Measurements from ENCODE around the gene CREB3. TPM values are rescaled to one million over a fixed set of nuclear protein-coding genes. Genes with fewer than 3 reads are reported as not detected.

Gene CREB3
- polyA plus RNA-seq, 3 donors, result 17.4 to 38.7 (median 32.2) TPM

GRCh38 chr9:35713578-35713977 is 18.9 kb upstream of the CREB3 start:
- H2AFZ ChIP-seq (ENCODE audit: insufficient read depth, low read depth, low read length, poor library complexity, severe bottlenecking), result no peak overlapping the region
- H3K9me3 ChIP-seq (replicated peaks in 1 of 2; ENCODE audit: control insufficient read depth in 1 of 2, insufficient read depth in 1 of 2, low read length in 2 of 2), result no peaks in the 10 kb centered on the region
- H3K27me3 Mint-ChIP-seq (ENCODE audit: low read depth in 3 of 3), result peaks cover 0 to 2% (median 0%) of the 10 kb centered on the region in 3 donors
- H3K27me3 ChIP-seq (ENCODE audit: control insufficient read depth in 2 of 2, insufficient read depth in 2 of 2, low read length in 2 of 2), result no peaks in the 10 kb centered on the region
- H3K4me1 Mint-ChIP-seq, result no peaks in the 10 kb centered on the region
- intact Hi-C loops (cut with micrococcal nuclease), result no loop called here
- peaks cover 7% of the 10 kb centered on the region for H3K79me2 ChIP-seq (ENCODE audit: insufficient read depth, low read length)
- H3K27ac Mint-ChIP-seq, result peak overlapping the region in 1 of 7 donors; percentile 72
- peak; percentile 15 for TF ChIP-seq CTCF (IDR thresholded peaks at IDR 0.05)
- no peak overlapping the region for H3K9ac ChIP-seq (ENCODE audit: insufficient read depth, low read length, poor library complexity, severe bottlenecking)
- no peak overlapping the region for H3K4me2 ChIP-seq (replicated peaks; ENCODE audit: extremely low read depth, low read length, poor library complexity, severe bottlenecking)
- H3K4me1 ChIP-seq (ENCODE audit: control insufficient read depth in 1 of 2, insufficient read depth in 2 of 2, low read length in 2 of 2), result no peaks in the 10 kb centered on the region
- 100% methylated on average over 2 of the region's 3 CpGs for WGBS (ENCODE audit: insufficient coverage)
- no peak overlapping the region for H3K27ac ChIP-seq (ENCODE audit: low read depth in 1 of 2, low read length in 2 of 2)
- DNase-seq, result no peak
- peaks cover 97% of the 10 kb centered on the region for H4K20me1 ChIP-seq (ENCODE audit: insufficient read depth, low read length)
- no peak overlapping the region for H3K4me3 Mint-ChIP-seq
- no peak overlapping the region for H3K4me3 ChIP-seq (replicated peaks in 1 of 3; ENCODE audit: low read depth in 2 of 3, low read length in 3 of 3)
- H3K36me3 Mint-ChIP-seq, result peaks cover 0 to 90% of the 10 kb centered on the region in 2 donors
- peaks cover 93 to 99% of the 10 kb centered on the region in 2 donors for H3K36me3 ChIP-seq (replicated peaks in 1 of 2; ENCODE audit: control insufficient read depth in 1 of 2, insufficient read depth in 2 of 2, low read length in 2 of 2)
- no peaks in the 10 kb centered on the region for H3K9me3 Mint-ChIP-seq

- TF ChIP-seq CTCF (IDR thresholded peaks at IDR 0.05), result no peak
- no peaks in the 10 kb centered on the region for H3K9me3 ChIP-seq (replicated peaks in 1 of 2; ENCODE audit: control insufficient read depth in 1 of 2, insufficient read depth in 1 of 2, low read length in 2 of 2)
- DNase-seq, result no peak
- H3K36me3 ChIP-seq (replicated peaks in 1 of 2; ENCODE audit: control insufficient read depth in 1 of 2, insufficient read depth in 2 of 2, low read length in 2 of 2), result peaks cover 94 to 99% of the 10 kb centered on the region in 2 donors
- no peak overlapping the region for H3K4me2 ChIP-seq (replicated peaks; ENCODE audit: extremely low read depth, low read length, poor library complexity, severe bottlenecking)
- no peaks in the 10 kb centered on the region for H3K4me1 ChIP-seq (ENCODE audit: control insufficient read depth in 1 of 2, insufficient read depth in 2 of 2, low read length in 2 of 2)
- H3K27me3 ChIP-seq (ENCODE audit: control insufficient read depth in 2 of 2, insufficient read depth in 2 of 2, low read length in 2 of 2), result no peaks in the 10 kb centered on the region
- no peak overlapping the region for H3K27ac Mint-ChIP-seq
- no peak overlapping the region for H3K4me3 Mint-ChIP-seq
- no peaks in the 10 kb centered on the region for H3K4me1 Mint-ChIP-seq
- peaks cover 7% of the 10 kb centered on the region for H3K79me2 ChIP-seq (ENCODE audit: insufficient read depth, low read length)
- H3K9ac ChIP-seq (ENCODE audit: insufficient read depth, low read length, poor library complexity, severe bottlenecking), result no peak overlapping the region
- H3K27me3 Mint-ChIP-seq (ENCODE audit: low read depth in 3 of 3), result peaks cover 0 to 2% (median 0%) of the 10 kb centered on the region in 3 donors
- H4K20me1 ChIP-seq (ENCODE audit: insufficient read depth, low read length), result peaks cover 97% of the 10 kb centered on the region
- WGBS (ENCODE audit: insufficient coverage), result 97% methylated on average over 5 of the region's 6 CpGs
- no peak overlapping the region for H3K27ac ChIP-seq (ENCODE audit: low read depth in 1 of 2, low read length in 2 of 2)
- no peaks in the 10 kb centered on the region for H3K9me3 Mint-ChIP-seq
- peaks cover 0 to 90% of the 10 kb centered on the region in 2 donors for H3K36me3 Mint-ChIP-seq
- intact Hi-C loops (cut with micrococcal nuclease), result no loop called here
- no peak overlapping the region for H3K4me3 ChIP-seq (replicated peaks in 1 of 3; ENCODE audit: low read depth in 2 of 3, low read length in 3 of 3)
- no peak overlapping the region for H2AFZ ChIP-seq (ENCODE audit: insufficient read depth, low read depth, low read length, poor library complexity, severe bottlenecking)
Measured at GRCh38 chr9:35714123-35714522, 18.3 kb upstream of the CREB3 start.
